Activated CD4-positive, alpha-beta T cell treated with anti-CD3 and anti-CD28 coated beads, Interleukin-2, amount 10 ng/mL, durations not matched to agents 24 days and 14 days (primary cell): ENCODE measurements around the gene TTC31. TPM values are rescaled to one million over a fixed set of nuclear protein-coding genes. Genes with fewer than 3 reads are reported as not detected.

Experiments used
- DNase-seq: peaks from one replicate; pipeline ENCODE4 v3.0.0; 2022
- H3K27ac Mint-ChIP-seq: one replicate; pipeline ENCODE4 v1.8.0; 2022; ENCODE audit warnings: mild to moderate bottlenecking, mixed read lengths
- H3K27me3 Mint-ChIP-seq: one replicate; pipeline ENCODE4 v1.8.0; 2022; ENCODE audit warnings: mixed read lengths
- H3K36me3 Mint-ChIP-seq: one replicate; pipeline ENCODE4 v1.8.0; 2022; ENCODE audit warnings: low read depth, mild to moderate bottlenecking, mixed read lengths
- H3K4me1 Mint-ChIP-seq: one replicate; pipeline ENCODE4 v1.8.0; 2021; ENCODE audit warnings: mixed read lengths
- H3K4me3 Mint-ChIP-seq: one replicate; pipeline ENCODE4 v1.8.0; 2022; ENCODE audit warnings: mild to moderate bottlenecking, moderate library complexity, mixed read lengths
- H3K9me3 Mint-ChIP-seq: one replicate; pipeline ENCODE4 v1.8.0; 2021; ENCODE audit warnings: mixed read lengths
- intact Hi-C: fragments of 100-400 bp; cut with micrococcal nuclease; formaldehyde crosslinking; loops from one replicate; pipeline ENCODE4 v1.15.1; 2023
- total RNA-seq: library from RNA; stranded (reverse); gene quantifications from 2 replicates; pipeline ENCODE4 v1.2.3, GENCODE V29; 2022

The TTC31 gene
- total RNA-seq, 1 donor from 2014 or later, result 31.5 TPM

GRCh38 chr2:74536166-74536950 lies 53.5 kb downstream of the TTC31 start:
- Mint-ChIP-seq H3K36me3 (peaks cover 15% of the 10 kb centered on the region), H3K9me3 (no peaks in the 10 kb centered on the region), H3K4me3 (no peak overlapping the region), H3K27ac (no peak overlapping the region), H3K4me1 (peaks cover 16% of the 10 kb centered on the region), H3K27me3 (peaks cover 13% of the 10 kb centered on the region)
- intact Hi-C loops, result no loop called here
- no peak for DNase-seq

DNA sequence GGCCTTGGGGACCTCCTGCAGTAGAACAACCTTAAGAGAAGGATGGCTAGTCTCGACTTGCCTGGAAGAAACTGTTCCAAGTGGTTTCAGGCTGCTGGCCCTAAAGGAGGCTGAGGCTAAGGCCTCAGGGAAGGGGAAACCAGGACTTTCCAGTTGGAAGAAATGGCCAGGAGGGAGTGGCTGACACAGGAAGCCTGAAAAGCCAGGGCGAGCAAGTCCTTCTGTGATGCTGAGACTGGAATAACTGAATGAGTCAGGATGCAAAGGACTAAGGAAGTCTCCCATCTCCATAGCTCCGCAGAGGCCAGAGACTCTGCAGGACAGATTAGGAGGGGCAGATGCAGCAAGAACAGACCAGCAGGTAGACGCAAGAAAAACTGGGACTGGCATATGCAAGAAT lies 54.3 kb downstream of the TTC31 start:
- peaks cover 9% of the 10 kb centered on the region for H3K4me1 Mint-ChIP-seq
- no peaks in the 10 kb centered on the region for H3K9me3 Mint-ChIP-seq
- H3K4me3 Mint-ChIP-seq, result no peak overlapping the region
- H3K27ac Mint-ChIP-seq, result no peak overlapping the region
- intact Hi-C loops, result no loop called here
- peaks cover 13% of the 10 kb centered on the region for H3K27me3 Mint-ChIP-seq
- no peak for DNase-seq
- H3K36me3 Mint-ChIP-seq, result peaks cover 9% of the 10 kb centered on the region

GRCh38 chr2:74538881-74539339 lies 56.0 kb downstream of the TTC31 start:
- Mint-ChIP-seq H3K9me3 (no peaks in the 10 kb centered on the region), H3K27ac (no peak overlapping the region), H3K36me3 (peaks cover under 1% of the 10 kb centered on the region), H3K27me3 (peaks cover 21% of the 10 kb centered on the region), H3K4me1 (peaks cover 10% of the 10 kb centered on the region), H3K4me3 (no peak overlapping the region)
- intact Hi-C loops, result no loop called here
- DNase-seq, result no peak

DNA sequence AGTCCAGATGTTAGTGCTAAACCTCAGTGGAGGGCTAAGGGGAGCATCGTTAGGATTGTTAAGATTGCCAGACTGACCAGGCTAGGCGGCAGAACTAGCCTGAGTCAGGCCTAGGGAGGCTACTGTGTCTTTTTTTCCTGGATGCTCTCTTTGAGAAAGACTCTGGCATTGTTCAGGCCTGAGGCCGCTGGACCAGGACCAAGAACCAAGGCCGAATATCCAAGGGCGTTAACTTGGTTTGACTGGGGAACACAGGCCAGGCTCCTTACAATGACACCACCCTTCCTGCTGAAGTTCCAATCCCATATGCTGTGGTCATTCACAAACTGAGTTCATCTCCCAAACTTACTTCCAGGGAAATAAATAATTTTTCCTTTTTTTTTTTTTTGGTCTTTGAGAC lies 57.4 kb downstream of the TTC31 start:
- intact Hi-C loops, result no loop called here
- Mint-ChIP-seq H3K36me3 (no peaks in the 10 kb centered on the region), H3K4me3 (no peak overlapping the region), H3K4me1 (peaks cover 10% of the 10 kb centered on the region), H3K27ac (no peak overlapping the region), H3K9me3 (no peaks in the 10 kb centered on the region), H3K27me3 (peaks cover 25% of the 10 kb centered on the region)
- DNase-seq, result no peak

DNA sequence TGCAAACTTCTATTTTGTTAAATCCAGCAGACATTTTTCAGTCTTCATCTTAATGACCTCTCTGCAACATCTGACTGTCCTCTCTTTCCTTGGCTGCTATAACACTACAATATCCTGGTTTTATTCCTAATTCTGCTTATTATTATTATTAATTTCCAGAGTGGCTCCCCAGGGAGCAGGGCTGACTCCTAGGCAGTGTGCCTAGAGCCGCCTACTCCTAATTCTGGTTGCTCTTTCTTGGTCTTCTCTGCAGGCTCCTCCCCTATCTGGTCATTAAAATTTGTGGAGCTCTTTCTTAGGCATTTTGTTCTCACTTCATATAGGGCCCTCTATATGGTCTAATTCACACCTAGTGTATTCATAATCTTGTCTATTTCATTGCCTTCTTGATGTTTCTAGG lies 60.1 kb downstream of the TTC31 start:
- no peaks in the 10 kb centered on the region for H3K36me3 Mint-ChIP-seq
- no peak overlapping the region for H3K27ac Mint-ChIP-seq
- H3K4me3 Mint-ChIP-seq, result no peak overlapping the region
- H3K9me3 Mint-ChIP-seq, result no peaks in the 10 kb centered on the region
- H3K27me3 Mint-ChIP-seq, result peaks cover 39% of the 10 kb centered on the region
- intact Hi-C loops, result no loop called here
- DNase-seq, result no peak
- peaks cover 15% of the 10 kb centered on the region for H3K4me1 Mint-ChIP-seq

Other genes starting within 250 kb of the TTC31 start
- 0.93 and 1.4 TPM in 2 replicates for gene SLC4A5, start 139.7 kb upstream of the TTC31 start, total RNA-seq
- 87.1 and 87.2 TPM in 2 replicates for gene DCTN1, start 102.8 kb upstream of the TTC31 start, total RNA-seq
- gene C2orf81, start 61.5 kb upstream of the TTC31 start, total RNA-seq, result 1.7 and 2.0 TPM in 2 replicates
- 72.1 and 78.2 TPM in 2 replicates for gene WDR54, start 61.4 kb upstream of the TTC31 start, total RNA-seq
- 1.1 and 2.2 TPM in 2 replicates for gene RTKN, start 41.1 kb upstream of the TTC31 start, total RNA-seq
- gene INO80B, start 28.0 kb upstream of the TTC31 start, total RNA-seq, result 51.8 and 54.5 TPM in 2 replicates
- 28.8 and 29.0 TPM in 2 replicates for gene WBP1, start 24.6 kb upstream of the TTC31 start, total RNA-seq
- 84.2 and 85.7 TPM in 2 replicates for gene MOGS, start 17.7 kb upstream of the TTC31 start, total RNA-seq
- 89.0 and 115 TPM in 2 replicates for gene MRPL53, start 10.4 kb upstream of the TTC31 start, total RNA-seq
- 26.5 and 26.9 TPM in 2 replicates for gene CCDC142, start 83 bp upstream of the TTC31 start, total RNA-seq
- gene LBX2, start 16.5 kb downstream of the TTC31 start, total RNA-seq, result 0.36 and 0.40 TPM in 2 replicates
- 43.3 and 45.8 TPM in 2 replicates for gene PCGF1, start 24.6 kb downstream of the TTC31 start, total RNA-seq
- gene TLX2, start 31.4 kb downstream of the TTC31 start, total RNA-seq, result 0.54 and 0.70 TPM in 2 replicates
- 0.59 and 0.68 TPM in 2 replicates for gene DQX1, start 43.1 kb downstream of the TTC31 start, total RNA-seq
- gene AUP1, start 46.6 kb downstream of the TTC31 start, total RNA-seq, result 170 and 173 TPM in 2 replicates
- 49.6 and 56.4 TPM in 2 replicates for gene HTRA2, start 46.9 kb downstream of the TTC31 start, total RNA-seq
- 1.5 and 1.7 TPM in 2 replicates for gene LOXL3, start 70.9 kb downstream of the TTC31 start, total RNA-seq
- 33.8 and 34.2 TPM in 2 replicates for gene DOK1, start 71.6 kb downstream of the TTC31 start, total RNA-seq
- gene M1AP, start 165.2 kb downstream of the TTC31 start, total RNA-seq, result not detected in 2 replicates
- 3.5 and 4.8 TPM in 2 replicates for gene SEMA4F, start 171.2 kb downstream of the TTC31 start, total RNA-seq